IMR-90 (cell line): ENCODE measurements around the gene C6orf52. TPM values are rescaled to one million over a fixed set of nuclear protein-coding genes. Genes with fewer than 3 reads are reported as not detected.

Experiments
- ATAC-seq: fragments of 200-7000 bp; cut with Tn5 transposase; 2 replicates; pipeline ENCODE4 v1.9.1; 2020; ENCODE audit warnings: low read depth, mild to moderate bottlenecking, moderate library complexity
- BruUV-seq: library from RNA; stranded (reverse); fragments of 400-500 nt; replicated peaks from 2 replicates; lab custom pipeline; 2021; lab: Mats Ljungman, UMichigan
- CTCF ChIA-PET: fragments of 300-600 bp; formaldehyde crosslinking; extraction: SDS; loops from one replicate; lab custom pipeline; 2021; ENCODE audit warnings: antibody characterized with exemption; lab: Yijun Ruan, JAX
- POLR2A ChIA-PET: fragments of 300-600 bp; sonication (Branson Sonifier 250); formaldehyde crosslinking; loops from one replicate; lab custom pipeline; 2022; ENCODE audit warnings: antibody characterized with exemption; ENCODE audit not compliant: unreplicated experiment; lab: Charles Lee
- DNase-seq: peaks from one replicate; pipeline ENCODE4 v3.0.0; 2013
- H2AFZ ChIP-seq: replicated peaks from 2 replicates; pipeline ENCODE3; 2013; ENCODE audit warnings: low read length, mild to moderate bottlenecking; ENCODE audit not compliant: poor library complexity
- H2AK5ac ChIP-seq: 2 replicates; pipeline ENCODE4 v1.6.1; 2013; ENCODE audit warnings: low read depth, low read length, inconsistent platforms
- H2AK9ac ChIP-seq: replicated peaks from 2 replicates; pipeline ENCODE3; 2013; ENCODE audit warnings: mild to moderate bottlenecking, low read depth, low read length, moderate library complexity; ENCODE audit not compliant: poor library complexity
- H2BK120ac ChIP-seq: 2 replicates; pipeline ENCODE4 v1.6.1; 2013; ENCODE audit warnings: low read depth, low read length, inconsistent platforms
- H2BK15ac ChIP-seq: 3 replicates; pipeline ENCODE4 v1.6.1; 2013; ENCODE audit warnings: low read depth, low read length, inconsistent platforms
- H2BK20ac ChIP-seq: 2 replicates; pipeline ENCODE4 v1.6.1; 2013; ENCODE audit warnings: low read depth, mild to moderate bottlenecking, inconsistent platforms, low read length, moderate library complexity
- H2BK5ac ChIP-seq: 2 replicates; pipeline ENCODE4 v1.6.1; 2013; ENCODE audit warnings: mild to moderate bottlenecking, low read depth, low read length, inconsistent platforms; ENCODE audit not compliant: poor library complexity, severe bottlenecking
- H3K14ac ChIP-seq: replicated peaks from 2 replicates; pipeline ENCODE4 v1.6.1; 2013; ENCODE audit warnings: low read depth, low read length, inconsistent platforms
- H3K18ac ChIP-seq: 2 replicates; pipeline ENCODE4 v1.6.1; 2013; ENCODE audit warnings: low read depth, low read length, control low read depth
- H3K23ac ChIP-seq: 2 replicates; pipeline ENCODE4 v1.6.1; 2013; ENCODE audit warnings: low read depth, low read length, inconsistent platforms
- H3K27ac ChIP-seq: 2 replicates; pipeline ENCODE4 v1.5.1; 2013; ENCODE audit warnings: mild to moderate bottlenecking, control low read depth, low read length; ENCODE audit not compliant: insufficient read depth
- H3K27me3 ChIP-seq: 2 replicates; pipeline ENCODE4 v1.6.1; 2013; ENCODE audit warnings: low read length; ENCODE audit not compliant: control insufficient read depth, insufficient read depth
- H3K36me3 ChIP-seq: 2 replicates; pipeline ENCODE4 v1.6.1; 2013; ENCODE audit warnings: low read length, mixed read lengths; ENCODE audit not compliant: control insufficient read depth, insufficient read depth
- H3K4ac ChIP-seq: 2 replicates; pipeline ENCODE4 v1.6.1; 2013; ENCODE audit warnings: low read depth, low read length, inconsistent platforms
- H3K4me1 ChIP-seq: 2 replicates; pipeline ENCODE4 v1.6.1; 2013; ENCODE audit warnings: low read length, mixed read lengths; ENCODE audit not compliant: control insufficient read depth, insufficient read depth
- H3K4me2 ChIP-seq: 2 replicates; pipeline ENCODE4 v1.6.1; 2013; ENCODE audit warnings: low read depth, mild to moderate bottlenecking, control low read depth, low read length, moderate library complexity
- H3K4me3 ChIP-seq: 2 replicates; pipeline ENCODE4 v1.5.1; 2013; ENCODE audit warnings: low read depth, mild to moderate bottlenecking, control low read depth, low read length, moderate library complexity; ENCODE audit not compliant: insufficient read depth
- H3K56ac ChIP-seq: 2 replicates; pipeline ENCODE4 v1.6.1; 2013; ENCODE audit warnings: low read length, inconsistent platforms; ENCODE audit not compliant: insufficient read depth; ENCODE audit errors: extremely low read depth
- H3K79me1 ChIP-seq, 2 experiments: 2 replicates each; pipeline ENCODE4 v1.6.1; 2013; ENCODE audit warnings: low read length in 2 of 2, inconsistent platforms in 1 of 2, low read depth in 1 of 2
- H3K9ac ChIP-seq: 2 replicates; pipeline ENCODE4 v1.6.1; 2013; ENCODE audit warnings: low read depth, low read length, control low read depth
- H3K9me1 ChIP-seq: 2 replicates; pipeline ENCODE4 v1.6.1; 2013; ENCODE audit warnings: low read length, inconsistent platforms; ENCODE audit not compliant: insufficient read depth
- H3K9me3 ChIP-seq: 2 replicates; pipeline ENCODE4 v1.6.1; 2013; ENCODE audit warnings: low read length; ENCODE audit not compliant: control insufficient read depth, insufficient read depth
- H4K20me1 ChIP-seq: 2 replicates; pipeline ENCODE4 v1.6.1; 2013; ENCODE audit warnings: low read length, inconsistent platforms; ENCODE audit not compliant: insufficient read depth
- H4K5ac ChIP-seq: 2 replicates; pipeline ENCODE4 v1.6.1; 2013; ENCODE audit warnings: mild to moderate bottlenecking, low read depth, low read length, control low read depth
- H4K8ac ChIP-seq, 2 experiments: 2 replicates each; pipeline ENCODE4 v1.6.1; 2013; ENCODE audit warnings: low read depth in 2 of 2, low read length in 2 of 2, control low read depth in 1 of 2, inconsistent platforms in 1 of 2
- H4K91ac ChIP-seq: 2 replicates; pipeline ENCODE4 v1.6.1; 2013; ENCODE audit warnings: low read depth, low read length, inconsistent platforms; ENCODE audit not compliant: insufficient read depth
- BHLHE40 ChIP-seq: fragments of 150-350 bp; IDR thresholded peaks from 2 replicates; pipeline ENCODE4 v1.6.1; 2016; ENCODE audit warnings: mild to moderate bottlenecking, low read depth, low read length
- CEBPB ChIP-seq: IDR thresholded peaks from 2 replicates; pipeline ENCODE4 v1.6.1; 2012; ENCODE audit warnings: low read depth, low read length, improper control_type of control experiment
- CHD1 ChIP-seq: IDR thresholded peaks from 2 replicates; pipeline ENCODE4 v1.6.1; 2012; ENCODE audit warnings: low read depth, low read length, improper control_type of control experiment
- CTCF ChIP-seq: conservative IDR thresholded peaks from 2 replicates; pipeline ENCODE4 v1.5.1; 2012; ENCODE audit warnings: mild to moderate bottlenecking, low read depth, low read length, improper control_type of control experiment
- FOS ChIP-seq: fragments of 150-350 bp; IDR thresholded peaks from 2 replicates; pipeline ENCODE4 v1.6.1; 2016; ENCODE audit warnings: low read depth, low read length
- MAFK ChIP-seq: IDR thresholded peaks from 2 replicates; pipeline ENCODE4 v1.6.1; 2012; ENCODE audit warnings: low read depth, low read length, improper control_type of control experiment
- MAZ ChIP-seq: IDR thresholded peaks from 2 replicates; pipeline ENCODE4 v1.6.1; 2012; ENCODE audit warnings: low read depth, mild to moderate bottlenecking, low read length, improper control_type of control experiment, moderate library complexity, borderline replicate concordance
- MXI1 ChIP-seq: IDR thresholded peaks from 2 replicates; pipeline ENCODE4 v1.6.1; 2012; ENCODE audit warnings: low read depth, mild to moderate bottlenecking, low read length, moderate library complexity, borderline replicate concordance
- POLR2A ChIP-seq: IDR thresholded peaks from 2 replicates; pipeline ENCODE4 v1.6.1; 2012; ENCODE audit warnings: mild to moderate bottlenecking, low read depth, low read length
- RAD21 ChIP-seq: IDR thresholded peaks from 2 replicates; pipeline ENCODE4 v1.6.1; 2012; ENCODE audit warnings: low read length, improper control_type of control experiment
- RFX5 ChIP-seq: IDR thresholded peaks from 2 replicates; pipeline ENCODE4 v1.8.0; 2012; ENCODE audit warnings: low read depth, mild to moderate bottlenecking, low read length, moderate library complexity
- SMC3 ChIP-seq: fragments of 150-350 bp; IDR thresholded peaks from 2 replicates; pipeline ENCODE4 v1.6.1; 2016; ENCODE audit warnings: low read depth, mild to moderate bottlenecking, antibody characterized with exemption, low read length, moderate library complexity
- USF2 ChIP-seq: fragments of 150-350 bp; IDR thresholded peaks from 2 replicates; pipeline ENCODE4 v1.6.1; 2017; ENCODE audit warnings: mild to moderate bottlenecking, antibody characterized with exemption, low read length, low read depth
- WGBS, 2 experiments: methylation state at CpG; one replicate each; pipeline versions ENCODE4 v1.1.5 to v1.1.7; 2013; ENCODE audit warnings: missing lambda C conversion rate in 2 of 2; ENCODE audit not compliant: insufficient read length in 1 of 2; ENCODE audit errors: extremely low coverage in 2 of 2; 5-methylcytosine and 5-hydroxymethylcytosine counted together
- dilution Hi-C: fragments of 300-500 bp; cut with HindIII; formaldehyde crosslinking; loops from one replicate; pipeline ENCODE4 v1.14.3; 2018; ENCODE audit warnings: low sequenced_read_pairs; ENCODE audit not compliant: unreplicated experiment
- in situ Hi-C: fragments of 300-500 bp; cut with MboI; formaldehyde crosslinking; loops from 3 replicates; pipeline ENCODE4 v1.14.3; 2019; ENCODE audit warnings: low sequenced_read_pairs, inconsistent platforms, mixed read lengths
- intact Hi-C: fragments of 100-400 bp; cut with micrococcal nuclease; formaldehyde crosslinking; loops from 2 replicates; pipeline ENCODE4 v1.10.0; 2022
- polyA plus RNA-seq, 3 experiments: library from polyadenylated mRNA; depleted of rRNA; stranded (reverse); fragments of >200 nt; gene quantifications; 2 replicates each; pipeline ENCODE4 v1.2.3, GENCODE V29; 2012; ENCODE audit warnings: low replicate concordance in 1 of 3
- total RNA-seq: library from RNA; depleted of rRNA; stranded (reverse); fragments of >200 nt; gene quantifications from 2 replicates; pipeline ENCODE4 v1.2.3, GENCODE V29; 2012

C6orf52 gene
- total and polyA plus RNA-seq, 2 of the 4 experiments (the other 2 are of a cell fraction) = 0.31 TPM; not detected in 1

DNA sequence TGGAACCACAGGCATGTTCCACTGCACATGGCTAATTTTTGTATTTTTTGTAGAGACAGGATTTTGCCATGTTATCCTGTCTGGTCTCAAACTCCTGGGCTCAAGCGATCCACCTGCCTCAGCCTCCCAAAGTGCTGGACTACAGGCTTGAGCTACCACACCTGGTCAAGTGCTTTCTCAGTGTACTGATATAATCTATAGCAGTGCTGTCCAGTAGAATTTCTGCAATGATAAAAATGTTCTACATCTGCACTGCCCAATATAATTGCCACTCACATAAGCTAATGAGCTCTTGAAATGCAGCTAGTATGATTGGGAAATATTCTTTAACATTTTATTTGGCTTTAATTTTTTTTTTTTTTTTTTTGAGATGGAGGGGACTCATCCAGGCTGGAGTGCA lies 64.2 kb downstream of the C6orf52 start:
- no peak for DNase-seq
- no TSS peak for BruUV-seq
- intact Hi-C loops (no loop called here), in situ Hi-C loops (no loop called here), dilution Hi-C loops (no loop called here)
- Histone ChIP-seq H3K79me1 (no peaks in the 10 kb centered on the region), H3K4me2 (no peak overlapping the region), H2BK5ac (no peak overlapping the region), H3K56ac (no peak overlapping the region), H3K23ac (no peak overlapping the region), H3K9me1 (no peaks in the 10 kb centered on the region), H2AK9ac (no peak overlapping the region), H4K20me1 (no peaks in the 10 kb centered on the region), H3K4me1 (no peaks in the 10 kb centered on the region), H3K4me3 (no peak overlapping the region), H3K27ac (no peak overlapping the region), H2AFZ (no peak overlapping the region), H3K9ac (no peak overlapping the region), H3K9me3 (peaks cover 1% of the 10 kb centered on the region; the same call in 1 of the 2 replicates), H2BK15ac (no peak overlapping the region), H4K8ac (no peak overlapping the region), H3K36me3 (no peaks in the 10 kb centered on the region), H3K27me3 (no peaks in the 10 kb centered on the region), H3K18ac (no peak overlapping the region), H2BK20ac (no peak overlapping the region), H4K91ac (no peak overlapping the region), H4K5ac (no peak overlapping the region), H2AK5ac (no peak overlapping the region), H2BK120ac (no peak overlapping the region), H3K4ac (no peak overlapping the region), H3K14ac (no peak overlapping the region)
- ChIA-PET POLR2A (no interaction called here), CTCF (interaction anchor here (0.6 to 0.7 kb wide), 3 partner anchors 110 to 192 kb away, joined by 3 to 4 read pairs (median 4); no protein-coding TSS in a partner anchor)
- TF ChIP-seq MAZ (no peak), MAFK (no peak), POLR2A (no peak), FOS (no peak), RFX5 (no peak), USF2 (no peak), SMC3 (no peak), RAD21 (no peak), MXI1 (no peak), CTCF (no peak), CHD1 (no peak), BHLHE40 (no peak), CEBPB (no peak)
- 100% methylated on average over 1 of the region's 1 CpG; no CpG with 5 or more reads in 1 of the 2 experiments for WGBS, 2 experiments
- ATAC-seq = no peak
